ENCODE results near the gene FGF6. TPM values are rescaled to one million over a fixed set of nuclear protein-coding genes. Genes with fewer than 3 reads are reported as not detected.
A peak's percentile ranks its signal among the peaks of the same experiment; 100 is the strongest.

Gene FGF6
- total and polyA plus RNA-seq, 10 donors = not detected

GRCh38 chr12:4444031-4444430 lies 1.6 kb downstream of the FGF6 start:
- H3K27me3 ChIP-seq (replicated peaks in 1 of 7) = peaks cover 0 to 29% (median 0%) of the 10 kb centered on the region in 7 donors
- TF ChIP-seq POLR2AphosphoS5 (IDR thresholded peaks at IDR 0.05) = no peak
- no peak for TF ChIP-seq CTCF (IDR thresholded peaks at IDR 0.05 in 8 of 11, conservative IDR thresholded peaks at IDR 0.05 in 3 of 11)
- TF ChIP-seq POLR2A (IDR thresholded peaks at IDR 0.05) = no peak
- no peak overlapping the region for H3K27ac ChIP-seq
- peaks cover 0 to 12% (median 5%) of the 10 kb centered on the region in 6 donors for H3K4me1 ChIP-seq
- intact Hi-C loops (cut with DNase I; ENCODE audit: low total_unique reads) = no loop called here
- no peaks in the 10 kb centered on the region for H3K36me3 ChIP-seq
- DNase-seq = no peak
- H3K9me3 ChIP-seq = no peaks in the 10 kb centered on the region
- WGBS, 5 donors = 84 to 92% (median 91%) methylated on average over 8 of the region's 8 CpGs
- H3K4me3 ChIP-seq = no peak overlapping the region

GRCh38 chr12:4443616-4444015 lies 2.0 kb downstream of the FGF6 start:
- intact Hi-C loops (cut with DNase I; ENCODE audit: low total_unique reads) = no loop called here
- no peak for TF ChIP-seq CTCF (IDR thresholded peaks at IDR 0.05 in 8 of 11, conservative IDR thresholded peaks at IDR 0.05 in 3 of 11)
- TF ChIP-seq POLR2AphosphoS5 (IDR thresholded peaks at IDR 0.05) = no peak
- TF ChIP-seq POLR2A (IDR thresholded peaks at IDR 0.05) = no peak
- peaks cover 0 to 15% (median 7%) of the 10 kb centered on the region in 6 donors for H3K4me1 ChIP-seq
- H3K27me3 ChIP-seq (replicated peaks in 1 of 7) = peaks cover 0 to 29% (median 0%) of the 10 kb centered on the region in 7 donors
- H3K9me3 ChIP-seq = no peaks in the 10 kb centered on the region
- DNase-seq = peak; percentile 54
- H3K4me3 ChIP-seq = no peak overlapping the region
- no peaks in the 10 kb centered on the region for H3K36me3 ChIP-seq
- WGBS, 5 donors = 76 to 94% (median 83%) methylated on average over 12 to 17 of the region's 17 CpGs
- H3K27ac ChIP-seq = no peak overlapping the region

- intact Hi-C loops (cut with DNase I; ENCODE audit: low total_unique reads) = no loop called here
- DNase-seq = peak; percentile 48
- H3K9me3 ChIP-seq = no peaks in the 10 kb centered on the region
- no peak for TF ChIP-seq POLR2AphosphoS5 (IDR thresholded peaks at IDR 0.05)
- TF ChIP-seq POLR2A (IDR thresholded peaks at IDR 0.05) = no peak
- no peak for TF ChIP-seq CTCF (IDR thresholded peaks at IDR 0.05 in 8 of 11, conservative IDR thresholded peaks at IDR 0.05 in 3 of 11)
- H3K27me3 ChIP-seq (replicated peaks in 1 of 7) = peaks cover 0 to 29% (median 0%) of the 10 kb centered on the region in 7 donors
- H3K4me1 ChIP-seq = peaks cover 0 to 15% (median 7%) of the 10 kb centered on the region in 6 donors
- no peak overlapping the region for H3K27ac ChIP-seq
- WGBS, 5 donors = 49 to 63% (median 52%) methylated on average over 17 to 19 of the region's 19 CpGs
- H3K36me3 ChIP-seq = no peaks in the 10 kb centered on the region
- H3K4me3 ChIP-seq = no peak overlapping the region
These were observed 4.0 kb downstream of the FGF6 start for GRCh38 chr12:4441355-4442335.

Data from spleen (tissue), 11 donors.